HG03571 (cell line): Measurements from ENCODE around the gene IFRD1.
"Not testable (repeated sequence)": the region's sequence is repeated elsewhere in the genome, so short reads cannot be mapped to it uniquely, and the experiment has no call there.

Source experiments
- ATAC-seq: cut with Tn5 transposase; IDR thresholded peaks from one replicate; pipeline ENCODE4 v1.9.1; 2021; ENCODE audit not compliant: unreplicated experiment

Gene IFRD1

DNA sequence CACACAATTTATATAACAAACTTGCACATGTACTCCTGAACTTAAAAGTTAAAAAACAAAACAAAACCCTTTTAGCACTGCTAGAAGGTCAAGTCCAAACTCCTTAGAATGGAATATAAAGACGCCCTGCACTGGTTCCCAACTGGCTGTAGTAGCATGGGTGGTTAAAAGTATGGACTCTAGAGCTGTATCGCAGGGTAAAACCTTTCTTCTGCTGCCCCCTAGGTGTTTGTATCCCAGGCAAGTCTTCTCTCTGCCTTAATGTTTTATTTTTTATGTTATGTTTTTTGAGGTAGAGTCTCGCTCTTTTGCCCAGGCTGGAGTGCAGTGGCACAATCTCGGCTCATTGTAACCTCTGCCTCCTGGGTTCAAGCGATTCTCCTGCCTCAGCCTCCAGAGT lies 65.7 kb downstream of the IFRD1 start:
- ATAC-seq = no peak

- not testable (repeated sequence) for ATAC-seq
Observed at GRCh38 chr7:112516418-112516817, 66.2 kb downstream of the IFRD1 start.

GRCh38 chr7:112517487-112517886 lies 67.2 kb downstream of the IFRD1 start:
- no peak for ATAC-seq

DNA sequence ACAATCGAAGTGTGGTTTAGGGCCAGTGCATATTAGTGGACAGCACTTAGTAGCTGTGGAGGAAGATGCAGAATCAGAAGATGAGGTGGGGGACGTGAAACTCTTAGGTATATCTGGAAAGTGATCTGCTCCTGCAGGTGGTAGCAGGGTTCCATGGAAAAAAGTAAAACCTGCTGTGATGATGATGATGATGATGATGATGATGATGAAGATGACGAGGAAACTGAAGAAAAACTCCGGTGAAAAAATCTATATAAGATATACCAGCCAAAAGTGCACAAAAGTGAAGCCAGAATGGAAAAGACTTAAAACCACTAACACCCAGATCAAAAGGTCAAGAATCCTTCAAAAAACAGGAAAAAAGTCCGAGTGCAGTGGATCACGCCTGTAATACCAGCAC lies 70.5 kb downstream of the IFRD1 start:
- no peak for ATAC-seq

- ATAC-seq = no peak
Observed at GRCh38 chr7:112521942-112522341, 71.7 kb downstream of the IFRD1 start.

DNA sequence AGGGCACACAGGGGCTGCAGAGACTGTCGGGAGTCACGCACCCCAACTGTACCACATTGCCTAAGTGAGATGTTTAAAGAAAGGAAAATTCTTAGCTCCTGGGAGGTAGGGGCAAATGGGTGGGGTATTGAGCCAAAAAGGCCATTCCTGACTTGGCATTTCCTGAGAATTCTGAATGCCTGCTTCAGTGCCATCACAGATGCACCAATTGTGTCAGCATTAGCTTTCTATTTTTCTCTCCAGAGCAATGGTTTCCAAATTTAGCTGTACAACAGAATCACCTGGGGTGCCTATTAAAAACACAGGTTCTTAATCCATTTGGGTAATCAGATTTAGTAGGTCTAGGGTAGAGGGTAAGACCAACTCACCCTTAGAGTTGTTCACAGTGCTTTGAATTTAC lies 73.6 kb downstream of the IFRD1 start:
- ATAC-seq = no peak
